GM10266 (cell line): ENCODE data around the gene STPG4.

Experiments
- DNase-seq: peaks from one replicate; pipeline ENCODE4 v3.0.0; 2012; ENCODE audit errors: extremely low spot score
- TF ChIP-seq, protein P1 (sequence below): IDR thresholded peaks from 2 replicates; pipeline ENCODE4 v1.5.1; 2012; ENCODE audit warnings: mild to moderate bottlenecking, low read depth; ENCODE audit not compliant: control insufficient read depth, insufficient read depth; ENCODE audit errors: missing control alignments

Gene STPG4

DNA sequence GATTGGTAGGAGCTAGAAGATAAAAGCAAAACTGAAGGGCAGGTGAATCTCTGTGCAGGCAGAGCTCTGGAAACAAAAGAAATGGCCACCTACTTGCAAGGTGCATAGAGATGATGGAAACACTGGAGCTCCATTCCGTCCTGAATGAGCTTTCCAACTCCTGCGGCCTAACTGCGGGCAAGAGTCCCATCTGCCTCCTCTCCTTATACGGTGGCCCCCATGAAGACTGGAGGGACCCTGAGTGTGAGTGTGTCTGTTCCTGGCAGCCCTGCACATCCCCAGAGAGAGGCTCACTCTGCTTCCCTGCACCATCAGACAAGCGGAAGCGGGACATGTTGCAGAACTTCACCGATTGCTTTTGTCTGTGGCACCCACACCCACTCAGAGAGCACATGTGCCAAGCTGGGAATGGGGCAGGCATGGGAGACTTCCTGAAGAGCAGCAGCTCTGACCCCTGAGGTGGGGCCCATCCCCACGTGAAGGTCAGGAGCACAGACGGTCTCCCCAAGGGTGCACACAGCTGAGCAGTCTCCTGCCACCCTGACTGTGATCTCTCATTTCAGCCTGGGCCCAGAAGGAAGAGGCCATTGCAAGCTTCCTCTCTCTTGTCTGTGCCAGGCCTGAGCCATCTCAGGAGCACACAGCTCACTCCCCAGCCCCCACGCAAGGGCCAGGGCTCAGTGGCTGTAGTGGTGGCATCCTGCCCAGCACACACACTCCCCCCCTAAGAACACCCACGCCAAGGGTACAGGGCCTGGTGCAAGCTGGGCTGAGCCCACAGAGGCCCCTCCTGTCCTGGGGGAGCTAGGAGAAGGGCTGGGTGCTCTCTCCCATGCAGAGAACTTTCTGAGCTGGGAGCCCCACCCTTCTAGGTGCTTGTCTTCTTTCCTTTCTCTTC is 75.3 kb downstream of the STPG4 start:
- TF ChIP-seq, protein P1, sequence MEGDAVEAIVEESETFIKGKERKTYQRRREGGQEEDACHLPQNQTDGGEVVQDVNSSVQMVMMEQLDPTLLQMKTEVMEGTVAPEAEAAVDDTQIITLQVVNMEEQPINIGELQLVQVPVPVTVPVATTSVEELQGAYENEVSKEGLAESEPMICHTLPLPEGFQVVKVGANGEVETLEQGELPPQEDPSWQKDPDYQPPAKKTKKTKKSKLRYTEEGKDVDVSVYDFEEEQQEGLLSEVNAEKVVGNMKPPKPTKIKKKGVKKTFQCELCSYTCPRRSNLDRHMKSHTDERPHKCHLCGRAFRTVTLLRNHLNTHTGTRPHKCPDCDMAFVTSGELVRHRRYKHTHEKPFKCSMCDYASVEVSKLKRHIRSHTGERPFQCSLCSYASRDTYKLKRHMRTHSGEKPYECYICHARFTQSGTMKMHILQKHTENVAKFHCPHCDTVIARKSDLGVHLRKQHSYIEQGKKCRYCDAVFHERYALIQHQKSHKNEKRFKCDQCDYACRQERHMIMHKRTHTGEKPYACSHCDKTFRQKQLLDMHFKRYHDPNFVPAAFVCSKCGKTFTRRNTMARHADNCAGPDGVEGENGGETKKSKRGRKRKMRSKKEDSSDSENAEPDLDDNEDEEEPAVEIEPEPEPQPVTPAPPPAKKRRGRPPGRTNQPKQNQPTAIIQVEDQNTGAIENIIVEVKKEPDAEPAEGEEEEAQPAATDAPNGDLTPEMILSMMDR, result no peak
- DNase-seq, result no peak

- TF ChIP-seq, protein P1, result no peak
- DNase-seq, result no peak
These were observed 76.3 kb downstream of the STPG4 start for GRCh38 chr2:47078541-47079482.

DNA sequence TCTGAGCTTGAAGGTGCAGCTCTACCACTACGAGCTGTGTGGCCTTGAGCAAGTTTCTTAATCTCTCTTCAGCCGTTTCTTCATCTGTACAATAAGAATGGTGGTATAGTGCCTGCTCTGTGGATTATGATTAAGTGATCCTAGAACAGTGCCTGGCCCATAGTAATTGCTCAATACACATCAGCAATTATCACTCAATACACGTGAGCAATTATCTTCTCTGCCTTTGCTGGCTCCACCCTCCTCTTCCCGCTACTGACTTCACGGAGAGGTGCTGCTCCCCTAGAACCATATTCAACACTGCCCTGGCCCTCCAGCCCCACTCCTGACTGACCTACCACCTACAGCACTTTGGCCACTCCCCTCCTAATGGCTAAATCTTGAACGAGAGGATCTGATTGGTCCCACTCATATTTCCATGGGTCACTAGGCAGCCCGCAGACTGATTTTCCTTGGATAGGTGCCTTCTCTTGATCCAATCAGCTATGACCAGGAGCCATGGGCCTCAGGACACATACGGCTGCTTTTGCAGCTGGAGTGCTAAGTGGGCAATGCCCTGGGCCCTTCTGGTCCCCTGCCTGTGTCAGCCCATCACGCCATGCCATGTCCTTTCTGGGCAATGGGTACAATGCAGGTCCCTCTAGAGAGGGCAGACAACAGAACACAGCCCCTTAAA is 77.5 kb downstream of the STPG4 start:
- TF ChIP-seq, protein P1, result no peak
- DNase-seq, result no peak

DNA sequence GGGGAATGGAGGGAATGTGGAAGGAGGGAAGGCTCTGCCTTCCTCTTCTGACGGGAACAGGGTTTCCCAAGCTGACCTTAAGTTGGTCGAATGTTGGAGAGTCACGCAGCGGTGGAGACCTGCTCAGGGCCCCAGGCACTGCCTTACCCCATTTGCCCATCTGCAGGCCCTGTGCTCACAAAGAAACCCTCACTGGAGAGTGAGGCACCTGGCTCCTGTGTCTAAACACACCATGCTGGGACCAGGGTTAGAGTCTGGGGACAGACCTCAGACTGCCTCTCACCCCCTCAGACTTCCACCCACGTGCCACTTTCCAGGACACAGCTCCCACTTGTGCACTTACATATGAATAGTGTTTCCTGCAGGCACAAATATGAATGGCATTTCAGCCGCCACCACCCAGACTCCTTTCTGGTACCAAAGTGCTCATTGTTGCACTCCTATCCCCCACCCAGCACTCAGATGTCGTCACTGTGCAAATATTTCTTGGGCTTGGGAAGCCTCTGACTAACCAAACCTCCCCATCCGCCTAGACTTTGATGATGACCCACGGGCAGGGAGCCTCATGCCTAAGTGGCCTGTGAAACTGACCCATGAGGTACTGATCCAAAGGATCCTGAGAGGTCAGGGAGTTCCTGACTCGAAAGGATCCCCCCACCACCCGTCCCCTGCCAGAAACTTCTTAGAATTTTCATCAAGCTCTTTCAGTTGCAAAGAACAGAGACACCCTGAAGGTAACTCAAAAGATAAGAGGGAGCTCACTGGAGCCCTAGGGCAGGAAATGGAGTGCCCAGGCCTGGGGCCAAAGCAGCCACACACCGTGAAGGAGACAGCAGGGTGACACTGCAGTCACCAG is 78.3 kb downstream of the STPG4 start:
- DNase-seq, result no peak
- TF ChIP-seq, protein P1, result no peak

DNA sequence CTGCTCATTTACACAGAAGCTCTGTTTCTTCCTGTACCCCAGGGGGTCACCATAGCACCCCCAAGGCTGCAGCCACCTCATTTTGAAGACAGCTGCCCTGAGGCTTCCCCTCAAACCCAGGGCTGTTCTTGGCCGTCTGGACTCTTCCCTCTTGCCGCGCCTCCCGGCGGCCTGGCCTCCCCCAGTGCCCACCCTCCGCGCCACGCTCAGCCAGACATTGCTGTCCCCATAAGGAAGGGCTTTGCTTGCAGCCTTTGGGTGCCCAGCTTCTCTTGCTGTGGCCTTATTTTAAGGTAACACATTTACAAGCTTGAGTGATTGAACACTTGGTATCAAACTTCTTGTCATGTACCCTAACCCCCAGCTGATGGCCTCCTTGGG is 79.0 kb downstream of the STPG4 start:
- DNase-seq, result no peak
- TF ChIP-seq, protein P1, result no peak

DNA sequence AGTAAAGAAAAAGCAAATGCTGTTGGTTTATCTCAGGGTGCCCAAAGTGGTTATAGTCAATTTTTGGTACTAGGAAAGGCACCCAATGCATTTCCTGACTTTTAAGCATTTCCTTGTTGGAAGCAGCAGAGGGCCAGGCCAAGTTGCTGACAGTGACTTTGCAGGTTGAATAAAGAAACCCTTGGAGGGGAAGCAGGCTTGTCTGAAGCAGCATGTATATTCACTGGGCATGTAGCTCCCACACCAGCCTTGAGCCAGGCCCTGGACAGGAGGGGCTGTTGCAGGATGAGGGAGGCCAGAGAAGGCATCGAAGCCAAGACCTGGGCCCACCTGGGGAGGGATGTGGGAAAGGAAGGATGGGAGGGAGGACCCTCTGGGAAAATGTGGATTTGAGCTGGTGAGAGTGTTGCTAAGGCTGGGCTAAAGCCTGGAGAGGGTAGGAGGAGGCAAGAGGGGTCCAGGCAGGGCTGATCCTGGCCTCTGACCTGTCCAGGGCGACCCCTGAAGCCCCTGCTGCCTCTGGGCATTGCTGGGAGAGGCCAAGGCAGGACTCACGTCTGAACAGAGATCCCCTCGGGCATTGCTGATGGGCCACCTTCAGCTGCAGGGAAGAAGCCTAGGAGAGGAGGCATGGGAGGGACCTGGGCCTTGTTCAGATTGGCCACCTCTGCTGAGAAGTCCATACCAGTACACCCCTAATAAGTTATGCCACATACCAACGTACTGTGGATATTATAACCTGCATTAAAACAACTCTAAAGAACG is 79.6 kb downstream of the STPG4 start:
- TF ChIP-seq, protein P1, result no peak
- no peak for DNase-seq
